Natural killer cell (primary cell): ENCODE data around the gene ZDHHC14. TPM values are rescaled to one million over a fixed set of nuclear protein-coding genes. Genes with fewer than 3 reads are reported as not detected.

Source experiments
- ATAC-seq, 3 donors: fragments of 150-1000 bp in 2 of 3; fragments of 200-7000 bp in 1 of 3; cut with Tn5 transposase; 1 replicate in 1 of 3; 2 replicates in 2 of 3; pipeline ENCODE4 v1.10.0; 2021; ENCODE audit warnings: mild to moderate bottlenecking in 2 of 3, moderate library complexity in 2 of 3
- DNase-seq, 2 donors: peaks; one replicate each; pipeline versions ENCODE4 v3.0.0 to v3.0.0-alpha.2; 2013 to 2021; ENCODE audit warnings: mixed read lengths in 1 of 2
- H3K27ac ChIP-seq: one replicate; pipeline ENCODE4 v1.5.1; 2013; ENCODE audit warnings: mild to moderate bottlenecking, low read length
- H3K27me3 ChIP-seq: one replicate; pipeline ENCODE4 v1.6.1; 2013; ENCODE audit warnings: low read length; ENCODE audit not compliant: control insufficient read depth, insufficient read depth
- H3K36me3 ChIP-seq: one replicate; pipeline ENCODE4 v1.6.1; 2013; ENCODE audit warnings: low read length; ENCODE audit not compliant: control insufficient read depth, insufficient read depth
- H3K4me1 ChIP-seq: one replicate; pipeline ENCODE4 v1.6.1; 2013; ENCODE audit warnings: low read length; ENCODE audit not compliant: control insufficient read depth, insufficient read depth
- H3K4me3 ChIP-seq: one replicate; pipeline ENCODE4 v1.5.1; 2013; ENCODE audit warnings: low read length
- H3K9me3 ChIP-seq: one replicate; pipeline ENCODE4 v1.6.1; 2013; ENCODE audit warnings: low read length; ENCODE audit not compliant: control insufficient read depth, insufficient read depth
- H3K27ac Mint-ChIP-seq, 2 donors: one replicate each; pipeline ENCODE4 v1.8.0; 2022; ENCODE audit warnings: mild to moderate bottlenecking in 2 of 2, mixed read lengths in 2 of 2, moderate library complexity in 1 of 2
- H3K27me3 Mint-ChIP-seq, 2 donors: one replicate each; pipeline ENCODE4 v1.8.0; 2022; ENCODE audit warnings: low read depth in 2 of 2, mixed read lengths in 2 of 2
- H3K36me3 Mint-ChIP-seq: one replicate; pipeline ENCODE4 v1.8.0; 2022; ENCODE audit warnings: mixed read lengths
- H3K4me1 Mint-ChIP-seq, 2 donors: one replicate each; pipeline ENCODE4 v1.8.0; 2022; ENCODE audit warnings: mixed read lengths in 2 of 2
- H3K4me3 Mint-ChIP-seq: one replicate; pipeline ENCODE4 v1.8.0; 2022; ENCODE audit warnings: mild to moderate bottlenecking, moderate library complexity, mixed read lengths
- H3K9me3 Mint-ChIP-seq, 2 donors: one replicate each; pipeline ENCODE4 v1.8.0; 2022; ENCODE audit warnings: mixed read lengths in 2 of 2
- WGBS: methylation state at CpG from one replicate; pipeline ENCODE4 v1.1.7; 2013; ENCODE audit warnings: missing lambda C conversion rate; ENCODE audit not compliant: insufficient coverage; 5-methylcytosine and 5-hydroxymethylcytosine counted together
- intact Hi-C: fragments of 100-400 bp; cut with micrococcal nuclease; formaldehyde crosslinking; loops from one replicate; pipeline ENCODE4 v1.14.2; 2022
- total RNA-seq, 4 donors: library from RNA; stranded (reverse); fragments of 120-200 nt in 1 of 4; gene quantifications; one replicate each; pipeline versions ENCODE4 v1.2.3 to v1.2.4, GENCODE V29; 2013 to 2022
- TF ChIP-seq, protein P1 (sequence below): fragments of 200-600 bp; IDR thresholded peaks from one replicate; pipeline ENCODE4 v1.8.0; 2022; ENCODE audit warnings: antibody characterized with exemption

The ZDHHC14 gene
- total RNA-seq, 3 donors from 2014 or later (not counting 1 experiment from before 2014, with no cell fraction given), result 6.7 to 11.3 (median 10.6) TPM

DNA sequence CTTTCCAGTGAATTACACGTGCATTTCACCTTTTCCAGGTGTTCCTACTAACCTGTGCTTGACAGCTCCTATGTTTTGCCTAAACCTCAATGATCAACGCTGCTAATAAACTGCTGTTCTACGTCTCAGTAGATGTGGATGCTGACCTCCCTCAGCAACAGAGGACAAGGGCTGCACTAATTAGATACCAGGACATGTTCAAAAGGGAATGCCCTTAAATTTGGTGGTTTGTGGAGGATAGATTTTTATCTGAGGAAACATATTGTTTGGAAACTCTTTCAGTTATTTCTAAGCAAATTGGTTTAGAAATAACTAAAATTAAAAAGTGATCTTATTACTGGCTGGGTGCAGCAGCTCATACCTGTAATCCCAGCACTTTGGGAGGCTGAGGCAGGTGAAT, 19.1 kb upstream of the ZDHHC14 start:
- TF ChIP-seq, protein P1, sequence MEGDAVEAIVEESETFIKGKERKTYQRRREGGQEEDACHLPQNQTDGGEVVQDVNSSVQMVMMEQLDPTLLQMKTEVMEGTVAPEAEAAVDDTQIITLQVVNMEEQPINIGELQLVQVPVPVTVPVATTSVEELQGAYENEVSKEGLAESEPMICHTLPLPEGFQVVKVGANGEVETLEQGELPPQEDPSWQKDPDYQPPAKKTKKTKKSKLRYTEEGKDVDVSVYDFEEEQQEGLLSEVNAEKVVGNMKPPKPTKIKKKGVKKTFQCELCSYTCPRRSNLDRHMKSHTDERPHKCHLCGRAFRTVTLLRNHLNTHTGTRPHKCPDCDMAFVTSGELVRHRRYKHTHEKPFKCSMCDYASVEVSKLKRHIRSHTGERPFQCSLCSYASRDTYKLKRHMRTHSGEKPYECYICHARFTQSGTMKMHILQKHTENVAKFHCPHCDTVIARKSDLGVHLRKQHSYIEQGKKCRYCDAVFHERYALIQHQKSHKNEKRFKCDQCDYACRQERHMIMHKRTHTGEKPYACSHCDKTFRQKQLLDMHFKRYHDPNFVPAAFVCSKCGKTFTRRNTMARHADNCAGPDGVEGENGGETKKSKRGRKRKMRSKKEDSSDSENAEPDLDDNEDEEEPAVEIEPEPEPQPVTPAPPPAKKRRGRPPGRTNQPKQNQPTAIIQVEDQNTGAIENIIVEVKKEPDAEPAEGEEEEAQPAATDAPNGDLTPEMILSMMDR, result no peak
- H3K27ac Mint-ChIP-seq, result no peak overlapping the region
- no peak overlapping the region for H3K27ac ChIP-seq
- no peaks in the 10 kb centered on the region for H3K9me3 ChIP-seq
- DNase-seq (no peak), ATAC-seq (no peak)
- H3K27me3 ChIP-seq, result peaks cover 4% of the 10 kb centered on the region
- intact Hi-C loops, result no loop called here
- no peaks in the 10 kb centered on the region for H3K36me3 Mint-ChIP-seq
- no peaks in the 10 kb centered on the region for H3K36me3 ChIP-seq
- H3K4me1 Mint-ChIP-seq, result no peaks in the 10 kb centered on the region
- H3K4me1 ChIP-seq, result no peaks in the 10 kb centered on the region
- WGBS, result 46% methylated on average over 3 of the region's 3 CpGs
- peaks cover 11 to 13% of the 10 kb centered on the region in 2 donors for H3K27me3 Mint-ChIP-seq
- no peaks in the 10 kb centered on the region for H3K9me3 Mint-ChIP-seq
- no peak overlapping the region for H3K4me3 Mint-ChIP-seq
- no peak overlapping the region for H3K4me3 ChIP-seq

DNA sequence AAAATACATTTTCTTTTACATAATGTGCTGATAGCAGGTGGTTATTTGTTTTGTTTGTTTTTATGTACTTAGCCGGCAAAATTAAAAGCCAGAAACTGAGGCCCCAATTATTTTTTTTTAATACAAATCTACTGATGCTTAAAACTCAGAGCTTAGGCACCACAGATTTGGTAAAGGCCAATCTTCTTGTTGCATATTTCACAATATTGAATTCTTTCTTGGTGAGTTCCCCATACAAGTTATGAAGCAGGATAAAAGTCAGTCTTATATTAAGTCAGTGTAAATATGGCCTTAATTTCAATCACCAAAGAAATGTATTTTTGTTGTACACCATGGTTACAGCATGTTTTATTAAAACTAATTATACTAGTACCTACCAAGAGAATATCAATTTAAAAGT, 16.3 kb upstream of the ZDHHC14 start:
- Mint-ChIP-seq H3K4me1 (peaks cover 4% of the 10 kb centered on the region in 2 donors), H3K4me3 (no peak overlapping the region), H3K27ac (no peak overlapping the region), H3K27me3 (peaks cover 17 to 21% of the 10 kb centered on the region in 2 donors), H3K9me3 (no peaks in the 10 kb centered on the region), H3K36me3 (no peaks in the 10 kb centered on the region)
- Histone ChIP-seq H3K9me3 (no peaks in the 10 kb centered on the region), H3K4me1 (peaks cover 8% of the 10 kb centered on the region), H3K4me3 (no peak overlapping the region), H3K27ac (no peak overlapping the region), H3K36me3 (no peaks in the 10 kb centered on the region), H3K27me3 (peaks cover 9% of the 10 kb centered on the region)
- ATAC-seq, result no peak
- TF ChIP-seq, protein P1, result no peak
- intact Hi-C loops, result no loop called here
- DNase-seq, result no peak
- WGBS, result 100% methylated on average over 1 of the region's 1 CpG

DNA sequence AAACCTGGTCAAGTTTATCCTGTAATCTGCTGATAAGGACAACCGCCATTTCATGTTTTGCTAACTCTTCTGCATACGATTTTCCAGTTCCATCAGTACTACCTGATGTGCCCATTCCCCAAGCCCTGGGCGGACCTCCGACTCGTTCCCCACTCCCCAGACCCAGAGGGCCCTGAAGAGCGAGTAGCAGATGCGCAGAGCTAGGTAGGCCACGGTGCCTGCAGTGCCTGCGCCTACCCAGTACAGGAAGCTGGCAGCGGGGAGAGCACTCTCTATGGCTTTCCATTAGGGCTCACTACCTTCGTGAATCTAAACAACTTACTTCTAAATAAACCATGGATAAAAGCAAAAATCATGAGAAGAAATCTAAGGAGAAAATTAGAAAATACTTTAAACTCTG, 14.3 kb upstream of the ZDHHC14 start:
- intact Hi-C loops, result no loop called here
- H3K9me3 ChIP-seq, result no peaks in the 10 kb centered on the region
- H3K27ac Mint-ChIP-seq, result no peak overlapping the region
- no peak overlapping the region for H3K4me3 Mint-ChIP-seq
- H3K27me3 Mint-ChIP-seq, result peaks cover 26 to 30% of the 10 kb centered on the region in 2 donors
- no peaks in the 10 kb centered on the region for H3K36me3 Mint-ChIP-seq
- 94% methylated on average over 10 of the region's 11 CpGs for WGBS
- no peaks in the 10 kb centered on the region for H3K9me3 Mint-ChIP-seq
- no peak overlapping the region for H3K4me3 ChIP-seq
- peaks cover 9% of the 10 kb centered on the region for H3K27me3 ChIP-seq
- peaks cover 8% of the 10 kb centered on the region for H3K4me1 ChIP-seq
- DNase-seq (no peak), ATAC-seq (no peak)
- H3K27ac ChIP-seq, result no peak overlapping the region
- TF ChIP-seq, protein P1, result no peak
- no peaks in the 10 kb centered on the region for H3K36me3 ChIP-seq
- H3K4me1 Mint-ChIP-seq, result peaks cover 6% of the 10 kb centered on the region in 2 donors

DNA sequence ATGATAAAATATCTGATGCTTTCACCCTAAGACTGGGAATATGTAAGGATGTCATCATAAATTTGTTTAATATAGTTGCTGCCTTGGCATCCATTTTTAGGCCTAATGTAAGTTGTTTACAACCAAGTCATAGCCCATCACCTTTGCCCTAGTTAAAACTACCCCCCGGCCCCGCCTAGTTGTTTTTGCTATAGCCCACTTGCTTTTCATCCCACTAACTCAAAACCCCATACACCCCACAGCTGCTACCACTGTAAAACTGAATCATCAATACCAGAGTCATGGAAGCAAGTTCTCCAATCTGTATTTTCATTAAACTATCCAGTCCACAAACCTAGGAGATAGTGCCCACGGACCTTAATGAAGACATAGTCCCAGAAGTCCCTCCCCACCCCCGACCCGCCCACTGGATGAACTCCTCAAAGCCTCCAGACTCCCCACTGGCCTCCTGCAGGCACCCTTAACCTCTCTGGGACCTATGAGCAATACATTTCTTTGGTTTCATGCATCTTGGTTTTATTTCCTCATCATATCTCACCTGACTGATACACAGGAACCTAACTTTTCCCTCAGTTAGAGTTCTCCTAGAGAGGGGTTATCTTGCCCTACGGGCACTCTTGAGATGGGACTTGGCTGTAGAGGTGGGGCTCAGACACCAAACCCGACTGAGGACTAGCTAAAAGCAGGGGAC, 12.5 kb upstream of the ZDHHC14 start:
- intact Hi-C loops, result no loop called here

More for the DNA sequence above, 12.5 kb upstream of the ZDHHC14 start:
- ATAC-seq (no peak), DNase-seq (no peak)
- Histone ChIP-seq H3K9me3 (no peaks in the 10 kb centered on the region), H3K4me3 (no peak overlapping the region), H3K27me3 (peaks cover 7% of the 10 kb centered on the region), H3K36me3 (no peaks in the 10 kb centered on the region), H3K27ac (no peak overlapping the region), H3K4me1 (peaks cover 8% of the 10 kb centered on the region)
- Mint-ChIP-seq H3K4me1 (peaks cover 6% of the 10 kb centered on the region in 2 donors), H3K36me3 (no peaks in the 10 kb centered on the region), H3K9me3 (no peaks in the 10 kb centered on the region), H3K4me3 (no peak overlapping the region), H3K27me3 (peaks cover 23 to 30% of the 10 kb centered on the region in 2 donors), H3K27ac (no peak overlapping the region)
- TF ChIP-seq, protein P1, result no peak
- 83% methylated on average over 7 of the region's 7 CpGs for WGBS
